ENCODE data around the gene MBD3. TPM values are rescaled to one million over a fixed set of nuclear protein-coding genes. Genes with fewer than 3 reads are reported as not detected.
"Not testable (repeated sequence)": the region's sequence is repeated elsewhere in the genome, so short reads cannot be mapped to it uniquely, and the experiment has no call there.

Gene MBD3
- total RNA-seq (2014; rRNA removed; shearing (Covaris generic)), result 45.8 and 64.9 TPM in 2 replicates

GRCh38 chr19:1592755-1593500, at the start of gene MBD3:
Gene MBD3, minus strand, starts transcription at chr19:1592865. Its CDS starts 234 bp downstream, at chr19:1592631.
- peak; percentile 80 for DNase-seq (ENCODE audit: low spot score)

GRCh38 chr19:1640893-1641448, 48.3 kb upstream of the MBD3 start:
- DNase-seq (ENCODE audit: low spot score), result not testable (repeated sequence)

GRCh38 chr19:1636325-1637236, 43.9 kb upstream of the MBD3 start:
- DNase-seq (ENCODE audit: low spot score), result no peak

- DNase-seq (ENCODE audit: low spot score), result no peak
Observed at GRCh38 chr19:1634938-1635243, 42.2 kb upstream of the MBD3 start.

GRCh38 chr19:1634242-1634937, 41.7 kb upstream of the MBD3 start:
- no peak for DNase-seq (ENCODE audit: low spot score)

GRCh38 chr19:1633269-1633826, 40.7 kb upstream of the MBD3 start:
- DNase-seq (ENCODE audit: low spot score), result no peak

- DNase-seq (ENCODE audit: low spot score), result no peak
Observed at GRCh38 chr19:1632462-1633268, 40.0 kb upstream of the MBD3 start.

- DNase-seq (ENCODE audit: low spot score), result no peak
Observed at GRCh38 chr19:1631557-1632100, 39.0 kb upstream of the MBD3 start.

- DNase-seq (ENCODE audit: low spot score), result no peak
Observed at GRCh38 chr19:1630811-1631210, 38.1 kb upstream of the MBD3 start.

GRCh38 chr19:1630012-1630411, 37.3 kb upstream of the MBD3 start:
- DNase-seq (ENCODE audit: low spot score), result no peak

- no peak for DNase-seq (ENCODE audit: low spot score)
Observed at GRCh38 chr19:1629256-1629808, 36.7 kb upstream of the MBD3 start.

- no peak for DNase-seq (ENCODE audit: low spot score)
Observed at GRCh38 chr19:1627194-1627593, 34.5 kb upstream of the MBD3 start.

GRCh38 chr19:1626417-1627010, 33.8 kb upstream of the MBD3 start:
- DNase-seq (ENCODE audit: low spot score), result no peak

- peak; percentile 12 for DNase-seq (ENCODE audit: low spot score)
Observed at GRCh38 chr19:1624458-1624857, 31.8 kb upstream of the MBD3 start.

GRCh38 chr19:1622541-1622940, 29.9 kb upstream of the MBD3 start:
- no peak for DNase-seq (ENCODE audit: low spot score)

GRCh38 chr19:1622007-1622406, 29.3 kb upstream of the MBD3 start:
- DNase-seq (ENCODE audit: low spot score), result no peak

- DNase-seq (ENCODE audit: low spot score), result no peak
Observed at GRCh38 chr19:1621574-1621973, 28.9 kb upstream of the MBD3 start.

- no peak for DNase-seq (ENCODE audit: low spot score)
Observed at GRCh38 chr19:1621021-1621420, 28.4 kb upstream of the MBD3 start.

GRCh38 chr19:1620502-1620901, 27.8 kb upstream of the MBD3 start:
- no peak for DNase-seq (ENCODE audit: low spot score)

- no peak for DNase-seq (ENCODE audit: low spot score)
Observed at GRCh38 chr19:1619703-1620102, 27.0 kb upstream of the MBD3 start.
